ENCODE measurements around the gene RAPGEF1. TPM values are rescaled to one million over a fixed set of nuclear protein-coding genes. Genes with fewer than 3 reads are reported as not detected.

The RAPGEF1 gene
- total and polyA plus RNA-seq, 2 donors (not counting 3 experiments of a cell fraction or from before 2014, with no cell fraction given): 50.0 to 124 TPM

DNA sequence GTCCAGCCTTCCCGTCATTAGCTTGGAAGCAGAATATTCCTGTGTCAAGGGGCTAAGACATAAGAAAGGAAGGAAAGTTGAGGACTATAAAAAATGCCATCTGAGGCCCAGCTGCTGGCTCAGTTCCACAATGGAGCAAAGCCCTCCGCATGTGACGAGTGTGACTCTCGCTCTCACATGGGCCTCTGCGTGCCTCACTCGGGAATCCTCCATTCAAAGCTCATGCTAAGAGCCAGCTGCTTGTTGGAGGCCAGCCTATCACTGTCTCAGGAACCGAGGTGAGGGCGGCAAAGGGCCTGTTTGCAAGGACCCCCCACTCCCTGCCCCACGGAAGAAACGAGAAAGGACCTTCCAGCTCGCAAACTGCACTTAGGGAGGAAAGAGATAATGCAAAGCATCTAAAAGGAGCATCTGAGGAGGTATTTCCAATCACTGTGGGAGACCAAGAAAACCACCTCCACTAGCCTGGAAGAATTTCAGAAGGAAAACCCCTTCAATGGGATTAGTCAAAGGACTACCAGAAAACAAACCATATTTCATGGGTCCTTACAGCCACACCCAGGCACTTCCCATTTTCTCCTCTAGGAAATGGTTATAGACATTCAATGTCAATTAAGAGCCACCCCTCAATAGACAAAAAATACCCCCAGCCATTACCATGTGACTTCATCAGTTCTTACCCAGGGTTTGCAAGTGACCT lies 99.3 kb downstream of the RAPGEF1 start:
- ChIA-PET POLR2A (no interaction called here), CTCF (interaction anchor here (0.9 to 2.2 kb wide), 7 partner anchors 12 to 88 kb away, joined by 3 to 9 read pairs (median 4); no protein-coding TSS in a partner anchor)
- peaks cover 18% of the 10 kb centered on the region for H3K4me1 ChIP-seq (ENCODE audit: control insufficient read depth, extremely low read depth, insufficient read depth, low read length)
- BruUV-seq (replicated peaks): no TSS peak
- H3K9me3 ChIP-seq (replicated peaks; ENCODE audit: control insufficient read depth, insufficient read depth, low read length): no peaks in the 10 kb centered on the region
- peaks cover 0 to 12% of the 10 kb centered on the region in 2 experiments for H3K36me3 ChIP-seq (ENCODE audit: control insufficient read depth in 2 of 2, extremely low read depth in 1 of 2, insufficient read depth in 2 of 2, low read length in 2 of 2)
- no peaks in the 10 kb centered on the region for H3K27me3 ChIP-seq (ENCODE audit: control insufficient read depth in 2 of 2, insufficient read depth in 2 of 2, low read length in 2 of 2)
- DNase-seq (ENCODE audit: low read depth, low spot score) (no peak), FAIRE-seq (peak; percentile 78)
- H3K27ac ChIP-seq (ENCODE audit: insufficient read depth, low read depth, low read length): peak overlapping the region; percentile 47
- H3K9ac ChIP-seq (replicated peaks; ENCODE audit: extremely low read depth, insufficient read depth, low read length): peak overlapping the region; percentile 32
- no peaks in the 10 kb centered on the region for H3K79me2 ChIP-seq (ENCODE audit: control insufficient read depth, insufficient read depth, low read length)
- no peaks in the 10 kb centered on the region for H4K20me1 ChIP-seq (replicated peaks; ENCODE audit: control insufficient read depth, extremely low read depth, insufficient read depth, low read length)
- H2AFZ ChIP-seq (ENCODE audit: low read depth, low read length): no peak overlapping the region
- no peak overlapping the region for H3K4me2 ChIP-seq (ENCODE audit: insufficient read depth, low read length)
- intact Hi-C loops (cut with micrococcal nuclease) (no loop called here), dilution Hi-C loops (cut with MboI; ENCODE audit: extremely low pct_ligation_motif_present, low sequenced_read_pairs) (no loop called here)
- H3K4me3 ChIP-seq (replicated peaks in 1 of 3; ENCODE audit: insufficient read depth in 1 of 3, low read depth in 1 of 3, low read length in 3 of 3): no peak overlapping the region
- no peaks in the 10 kb centered on the region for H3K9me1 ChIP-seq (replicated peaks; ENCODE audit: control insufficient read depth, extremely low read depth, insufficient read depth, low read length)
- no peak for TF ChIP-seq MYC (IDR thresholded peaks at IDR 0.05; ENCODE audit: low read depth, low read length)
- no peak for TF ChIP-seq POLR2A (IDR thresholded peaks at IDR 0.05; ENCODE audit: low read depth, low read length)
- no peak for TF ChIP-seq GATA2 (IDR thresholded peaks at IDR 0.05; ENCODE audit: insufficient read depth, insufficient read length, low read depth, low read length)
- no peak for TF ChIP-seq MAX (IDR thresholded peaks at IDR 0.05; ENCODE audit: insufficient read depth, insufficient read length)

GRCh38 chr9:131639769-131640437 lies 100.0 kb downstream of the RAPGEF1 start:
- Histone ChIP-seq H3K9me3 (replicated peaks; ENCODE audit: control insufficient read depth, insufficient read depth, low read length) (no peaks in the 10 kb centered on the region), H3K27ac (ENCODE audit: insufficient read depth, low read depth, low read length) (peak overlapping the region; percentile 21), H3K4me2 (ENCODE audit: insufficient read depth, low read length) (no peak overlapping the region), H2AFZ (ENCODE audit: low read depth, low read length) (no peak overlapping the region), H3K9ac (replicated peaks; ENCODE audit: extremely low read depth, insufficient read depth, low read length) (peak overlapping the region; percentile 32), H3K9me1 (replicated peaks; ENCODE audit: control insufficient read depth, extremely low read depth, insufficient read depth, low read length) (no peaks in the 10 kb centered on the region), H3K4me3 (replicated peaks in 1 of 3; ENCODE audit: insufficient read depth in 1 of 3, low read depth in 1 of 3, low read length in 3 of 3) (no peak overlapping the region), H3K27me3 (ENCODE audit: control insufficient read depth in 2 of 2, insufficient read depth in 2 of 2, low read length in 2 of 2) (no peaks in the 10 kb centered on the region), H4K20me1 (replicated peaks; ENCODE audit: control insufficient read depth, extremely low read depth, insufficient read depth, low read length) (no peaks in the 10 kb centered on the region), H3K4me1 (ENCODE audit: control insufficient read depth, extremely low read depth, insufficient read depth, low read length) (peaks cover 22% of the 10 kb centered on the region), H3K36me3 (ENCODE audit: control insufficient read depth in 2 of 2, extremely low read depth in 1 of 2, insufficient read depth in 2 of 2, low read length in 2 of 2) (peaks cover 0 to 9% of the 10 kb centered on the region in 2 experiments), H3K79me2 (ENCODE audit: control insufficient read depth, insufficient read depth, low read length) (no peaks in the 10 kb centered on the region)
- ChIA-PET POLR2A (no interaction called here), CTCF (interaction anchor here (0.9 to 1.0 kb wide), 3 partner anchors 18 to 89 kb away, joined by 3 to 4 read pairs (median 4); no protein-coding TSS in a partner anchor)
- dilution Hi-C loops (cut with MboI; ENCODE audit: extremely low pct_ligation_motif_present, low sequenced_read_pairs): no loop called here
- intact Hi-C loops (cut with micrococcal nuclease): no loop called here
- no peak for TF ChIP-seq GATA2 (IDR thresholded peaks at IDR 0.05; ENCODE audit: insufficient read depth, insufficient read length, low read depth, low read length)
- no peak for TF ChIP-seq FOS (IDR thresholded peaks at IDR 0.05; ENCODE audit: borderline replicate concordance, insufficient read depth, low read length)
- TF ChIP-seq MYC (IDR thresholded peaks at IDR 0.05; ENCODE audit: low read depth, low read length): no peak
- BruUV-seq (replicated peaks): no TSS peak
- FAIRE-seq: no peak
- no peak for DNase-seq (ENCODE audit: low read depth, low spot score)
